Ovary (tissue), 9 donors: ENCODE results near the gene CCDC171. TPM values are rescaled to one million over a fixed set of nuclear protein-coding genes. Genes with fewer than 3 reads are reported as not detected.

ENCODE experiments used
- DNase-seq, 5 donors: peaks; one replicate each; pipeline ENCODE4 v3.0.0-alpha.2; 2019 to 2020
- H3K27ac ChIP-seq, 2 donors: fragments of 200-600 bp; one replicate each; pipeline versions ENCODE4 v1.5.1 to v1.8.0; 2019 to 2022
- H3K27me3 ChIP-seq: fragments of 200-600 bp; one replicate; pipeline ENCODE4 v1.8.0; 2022
- H3K36me3 ChIP-seq: fragments of 200-600 bp; sonication (generic); one replicate; pipeline ENCODE4 v1.5.1; 2019
- H3K4me1 ChIP-seq: one replicate; pipeline ENCODE4 v1.8.1; 2013; ENCODE audit warnings: mild to moderate bottlenecking, moderate library complexity; ENCODE audit not compliant: insufficient read depth
- H3K4me3 ChIP-seq: fragments of 200-600 bp; sonication (generic); one replicate; pipeline ENCODE4 v1.5.1; 2017
- H3K9me3 ChIP-seq, 2 donors: fragments of 200-600 bp in 1 of 2; sonication (generic) in 1 of 2; one replicate each; pipeline versions ENCODE4 v1.5.1 to v1.8.1; 2013 to 2019; ENCODE audit warnings: mild to moderate bottlenecking in 1 of 2, moderate library complexity in 1 of 2
- EP300 ChIP-seq: sonication (generic); formaldehyde crosslinking; IDR thresholded peaks from one replicate; pipeline ENCODE4 v1.6.1; 2017; ENCODE audit warnings: antibody characterized with exemption
- POLR2A ChIP-seq: fragments of 450-650 bp; IDR thresholded peaks from one replicate; pipeline ENCODE4 v1.6.1; 2017; ENCODE audit warnings: antibody characterized with exemption, mild to moderate bottlenecking, moderate library complexity
- WGBS, 3 donors: extraction: QIAGEN DNeasy Blood & Tissue Kit in 1 of 3; methylation state at CpG; one replicate each; pipeline versions ENCODE4 v1.1.5 to v1.1.7; 2013 to 2017; 5-methylcytosine and 5-hydroxymethylcytosine counted together
- intact Hi-C, 4 donors: fragments of 100-400 bp; cut with DNase I; formaldehyde crosslinking; loops; one replicate each; pipeline versions ENCODE4 v1.11.0 to v1.15.1; 2022 to 2023
- polyA plus RNA-seq, 2 donors: library from polyadenylated mRNA; stranded (reverse); fragments of 200-250 nt in 1 of 2; fragments of 350-450 nt in 1 of 2; fragmentation: Illumina TruSeq in 1 of 2; extraction: RNeasy Lipid Tissue Mini Kit (QIAGEN cat#74804) in 1 of 2; gene quantifications; one replicate each; pipeline ENCODE4 v1.2.3, GENCODE V29; 2013 to 2014
- total RNA-seq, 7 donors: library from RNA; depleted of rRNA in 2 of 7; stranded (reverse); fragments of >200 nt in 2 of 7; fragmentation: NEBNext Ultra II Directional in 3 of 7; extraction: Animal tissue kit (Norgen Biotek cat#: 25700) in 3 of 7; gene quantifications; one replicate each; pipeline versions ENCODE4 v1.1.0 to v1.2.4, GENCODE V29; 2016 to 2023
- TF ChIP-seq, protein P1 (sequence below), 3 donors: fragments of 450-650 bp in 2 of 3; fragments of 200-600 bp in 1 of 3; IDR thresholded peaks; one replicate each; pipeline versions ENCODE4 v1.5.1 to v1.8.0; 2016 to 2022; ENCODE audit warnings: antibody characterized with exemption in 3 of 3, mild to moderate bottlenecking in 1 of 3
- donor health status: DM: no; HTN: no; CAD: no; lungs with moderate emphysema.
- donor health status: DM: no; HTN: no; CAD: no.
- donor health status: Bipolar disorder and iron deficiency.
- donor health status: DM: yes; HTN: yes; CAD: no.
- donor health status: DM: no; HTN: no; CAD: no.
- donor health status: DM: yes; HTN: yes; CAD: no.

The CCDC171 gene
- total and polyA plus RNA-seq, 9 donors = 2.0 to 6.1 (median 5.0) TPM

DNA sequence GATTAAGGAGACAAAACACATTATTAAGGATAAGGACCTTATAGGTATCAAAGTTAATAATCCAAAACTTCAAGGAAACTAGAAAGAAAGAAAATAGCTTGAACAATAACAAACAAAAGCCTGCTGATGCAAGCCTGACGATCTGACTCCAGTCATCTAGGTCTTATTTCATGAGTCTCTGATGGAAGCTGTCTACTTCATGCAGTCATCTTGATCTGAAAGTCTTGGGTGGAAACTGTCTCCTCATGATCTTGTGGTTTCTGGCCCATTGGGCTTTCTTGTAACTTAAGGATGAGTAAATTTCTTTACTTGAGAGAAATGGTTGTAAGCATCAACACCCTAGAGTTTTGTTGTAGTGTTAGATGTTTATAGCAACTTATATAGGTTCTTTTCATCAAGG is 21.5 kb upstream of the CCDC171 start:
- TF ChIP-seq EP300 (no peak), POLR2A (no peak)
- TF ChIP-seq, protein P1, sequence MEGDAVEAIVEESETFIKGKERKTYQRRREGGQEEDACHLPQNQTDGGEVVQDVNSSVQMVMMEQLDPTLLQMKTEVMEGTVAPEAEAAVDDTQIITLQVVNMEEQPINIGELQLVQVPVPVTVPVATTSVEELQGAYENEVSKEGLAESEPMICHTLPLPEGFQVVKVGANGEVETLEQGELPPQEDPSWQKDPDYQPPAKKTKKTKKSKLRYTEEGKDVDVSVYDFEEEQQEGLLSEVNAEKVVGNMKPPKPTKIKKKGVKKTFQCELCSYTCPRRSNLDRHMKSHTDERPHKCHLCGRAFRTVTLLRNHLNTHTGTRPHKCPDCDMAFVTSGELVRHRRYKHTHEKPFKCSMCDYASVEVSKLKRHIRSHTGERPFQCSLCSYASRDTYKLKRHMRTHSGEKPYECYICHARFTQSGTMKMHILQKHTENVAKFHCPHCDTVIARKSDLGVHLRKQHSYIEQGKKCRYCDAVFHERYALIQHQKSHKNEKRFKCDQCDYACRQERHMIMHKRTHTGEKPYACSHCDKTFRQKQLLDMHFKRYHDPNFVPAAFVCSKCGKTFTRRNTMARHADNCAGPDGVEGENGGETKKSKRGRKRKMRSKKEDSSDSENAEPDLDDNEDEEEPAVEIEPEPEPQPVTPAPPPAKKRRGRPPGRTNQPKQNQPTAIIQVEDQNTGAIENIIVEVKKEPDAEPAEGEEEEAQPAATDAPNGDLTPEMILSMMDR (IDR thresholded peaks at IDR 0.05) = no peak
- Histone ChIP-seq H3K4me3 (no peak overlapping the region), H3K36me3 (no peaks in the 10 kb centered on the region), H3K27ac (no peak overlapping the region), H3K27me3 (no peaks in the 10 kb centered on the region), H3K9me3 (no peaks in the 10 kb centered on the region), H3K4me1 (no peaks in the 10 kb centered on the region)
- no peak for DNase-seq
- 23 to 37% (median 28%) methylated on average over 1 of the region's 1 CpG for WGBS, 3 donors
- intact Hi-C loops = no loop called here

DNA sequence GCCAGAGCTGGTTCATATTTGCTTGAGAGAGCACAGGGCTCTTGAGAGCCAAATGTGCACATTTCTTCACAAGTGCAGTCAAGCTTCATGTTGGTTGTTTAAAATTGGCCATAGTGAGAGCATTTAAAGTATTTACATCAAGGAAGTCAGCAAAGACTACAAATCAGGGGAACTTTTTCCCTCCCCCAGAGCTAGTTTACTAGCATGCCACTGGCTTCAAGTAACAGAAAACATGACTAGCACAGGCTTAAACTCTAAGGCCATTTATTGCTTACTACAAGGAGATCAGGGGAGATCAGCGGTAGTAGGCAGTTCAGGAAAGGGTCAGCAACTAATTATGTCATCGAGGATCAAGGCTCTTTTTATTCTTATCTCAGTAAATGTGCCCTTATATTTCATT is 11.0 kb upstream of the CCDC171 start:
- H3K27me3 ChIP-seq = no peaks in the 10 kb centered on the region
- H3K4me1 ChIP-seq = no peaks in the 10 kb centered on the region
- H3K27ac ChIP-seq = no peak overlapping the region
- H3K36me3 ChIP-seq = no peaks in the 10 kb centered on the region
- TF ChIP-seq EP300 (no peak), POLR2A (no peak)
- TF ChIP-seq, protein P1 (IDR thresholded peaks at IDR 0.05) = no peak
- H3K9me3 ChIP-seq = no peaks in the 10 kb centered on the region
- intact Hi-C loops = no loop called here
- DNase-seq = no peak
- no peak overlapping the region for H3K4me3 ChIP-seq
- WGBS, 3 donors = 26 to 34% (median 31%) methylated on average over 2 of the region's 2 CpGs

DNA sequence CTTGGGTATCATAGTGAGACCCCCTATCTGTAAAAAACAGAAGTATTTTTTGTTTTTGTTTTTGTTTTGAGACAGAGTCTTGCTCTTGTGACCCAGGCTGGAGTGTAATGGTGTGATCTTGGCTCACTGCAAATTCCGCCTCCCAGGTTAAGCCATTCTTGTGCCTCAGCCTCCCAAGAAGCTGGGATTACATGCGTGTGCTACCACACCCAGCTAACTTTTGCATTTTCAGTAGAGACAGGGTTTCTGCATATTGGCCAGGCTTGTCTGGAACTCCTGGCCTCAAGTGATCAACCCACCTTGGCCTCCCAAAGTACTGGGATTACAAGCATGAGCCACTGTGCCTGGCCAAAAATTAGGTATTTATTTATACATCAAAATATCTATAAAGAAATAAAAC is 10.2 kb upstream of the CCDC171 start:
- H3K27ac ChIP-seq = no peak overlapping the region
- DNase-seq = no peak
- H3K9me3 ChIP-seq = no peaks in the 10 kb centered on the region
- no peaks in the 10 kb centered on the region for H3K27me3 ChIP-seq
- H3K4me1 ChIP-seq = no peaks in the 10 kb centered on the region
- 92 to 96% (median 93%) methylated on average over 2 of the region's 2 CpGs for WGBS, 3 donors
- H3K36me3 ChIP-seq = no peaks in the 10 kb centered on the region
- TF ChIP-seq POLR2A (no peak), EP300 (no peak)
- TF ChIP-seq, protein P1 (IDR thresholded peaks at IDR 0.05) = no peak
- no peak overlapping the region for H3K4me3 ChIP-seq
- intact Hi-C loops = no loop called here

DNA sequence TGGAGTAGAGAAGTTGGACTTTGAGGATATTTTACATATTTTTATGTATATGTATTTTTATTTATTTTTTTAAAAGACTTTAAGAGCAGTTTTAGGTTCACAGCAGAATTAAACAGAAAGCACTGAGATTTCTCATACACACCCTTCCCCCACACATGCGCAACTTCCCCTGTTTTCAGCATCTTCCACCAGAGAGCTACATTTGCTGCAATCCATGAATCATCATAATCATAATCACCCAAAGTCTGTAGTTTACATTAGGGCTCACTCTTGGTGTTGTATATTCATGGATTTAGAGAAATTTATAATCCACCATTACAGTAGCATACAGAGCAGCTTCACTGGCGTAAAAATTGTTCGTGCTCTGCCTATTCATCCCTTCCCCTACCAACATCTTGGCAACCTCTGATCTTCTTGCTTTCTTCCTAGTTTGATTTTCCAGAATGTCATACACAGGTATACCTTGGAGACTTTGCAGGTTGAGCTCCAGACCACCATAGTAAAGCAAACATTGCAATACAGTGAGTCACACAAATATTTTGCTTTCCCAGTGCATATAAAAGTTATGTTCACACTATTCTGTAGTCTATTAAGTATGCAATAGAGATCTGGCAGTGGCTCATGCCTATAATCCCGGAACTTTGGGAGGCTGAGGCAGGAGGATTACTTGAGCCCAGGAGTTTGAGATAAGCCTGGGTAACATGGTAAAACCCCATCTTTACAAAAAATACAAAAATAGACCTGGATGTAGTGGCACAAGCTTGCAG is 9.6 kb upstream of the CCDC171 start:
- no peaks in the 10 kb centered on the region for H3K36me3 ChIP-seq
- 90 to 94% (median 92%) methylated on average over 4 of the region's 4 CpGs for WGBS, 3 donors
- no peaks in the 10 kb centered on the region for H3K27me3 ChIP-seq
- no peak for DNase-seq
- no peak overlapping the region for H3K27ac ChIP-seq
- TF ChIP-seq EP300 (no peak), POLR2A (no peak)
- H3K9me3 ChIP-seq = no peaks in the 10 kb centered on the region
- intact Hi-C loops = no loop called here
- H3K4me3 ChIP-seq = no peak overlapping the region
- H3K4me1 ChIP-seq = no peaks in the 10 kb centered on the region

DNA sequence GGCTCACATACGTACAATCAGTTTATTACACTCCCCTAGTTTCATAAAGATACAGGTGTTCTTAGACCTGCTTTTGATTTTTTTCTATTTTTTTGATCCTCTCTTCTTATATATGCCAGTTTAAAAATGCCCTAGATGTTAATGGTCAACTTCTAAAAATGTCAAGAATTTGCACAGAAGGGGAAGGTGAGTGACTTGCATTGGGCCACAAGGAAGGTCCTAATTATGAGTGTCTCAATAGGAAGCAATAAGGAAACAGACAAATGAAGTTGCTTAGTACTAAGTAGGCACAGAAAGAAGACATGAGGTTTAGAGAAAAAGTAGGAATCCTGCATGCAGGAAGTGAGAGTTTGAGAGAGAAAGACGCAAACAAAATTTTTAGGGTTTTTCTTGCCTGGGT is 3.2 kb upstream of the CCDC171 start:
- no peak for DNase-seq
- TF ChIP-seq, protein P1 (IDR thresholded peaks at IDR 0.05) = no peak
- TF ChIP-seq EP300 (no peak), POLR2A (no peak)
- Histone ChIP-seq H3K4me1 (no peaks in the 10 kb centered on the region), H3K27me3 (no peaks in the 10 kb centered on the region), H3K4me3 (no peak overlapping the region), H3K9me3 (no peaks in the 10 kb centered on the region), H3K27ac (no peak overlapping the region), H3K36me3 (no peaks in the 10 kb centered on the region)
- intact Hi-C loops = no loop called here
- WGBS, 3 donors = 94 to 98% (median 95%) methylated on average over 2 of the region's 2 CpGs
